Natural killer cell (primary cell): Measurements from ENCODE around the gene S100A4. TPM values are rescaled to one million over a fixed set of nuclear protein-coding genes. Genes with fewer than 3 reads are reported as not detected.

Experiments
- ATAC-seq, 3 donors: fragments of 150-1000 bp in 2 of 3; fragments of 200-7000 bp in 1 of 3; cut with Tn5 transposase; 1 replicate in 1 of 3; 2 replicates in 2 of 3; pipeline ENCODE4 v1.10.0; 2021; ENCODE audit warnings: mild to moderate bottlenecking in 2 of 3, moderate library complexity in 2 of 3
- DNase-seq, 2 donors: peaks; one replicate each; pipeline versions ENCODE4 v3.0.0 to v3.0.0-alpha.2; 2013 to 2021; ENCODE audit warnings: mixed read lengths in 1 of 2
- H3K27ac ChIP-seq: one replicate; pipeline ENCODE4 v1.5.1; 2013; ENCODE audit warnings: mild to moderate bottlenecking, low read length
- H3K27me3 ChIP-seq: one replicate; pipeline ENCODE4 v1.6.1; 2013; ENCODE audit warnings: low read length; ENCODE audit not compliant: control insufficient read depth, insufficient read depth
- H3K36me3 ChIP-seq: one replicate; pipeline ENCODE4 v1.6.1; 2013; ENCODE audit warnings: low read length; ENCODE audit not compliant: control insufficient read depth, insufficient read depth
- H3K4me1 ChIP-seq: one replicate; pipeline ENCODE4 v1.6.1; 2013; ENCODE audit warnings: low read length; ENCODE audit not compliant: control insufficient read depth, insufficient read depth
- H3K4me3 ChIP-seq: one replicate; pipeline ENCODE4 v1.5.1; 2013; ENCODE audit warnings: low read length
- H3K9me3 ChIP-seq: one replicate; pipeline ENCODE4 v1.6.1; 2013; ENCODE audit warnings: low read length; ENCODE audit not compliant: control insufficient read depth, insufficient read depth
- H3K27ac Mint-ChIP-seq, 2 donors: one replicate each; pipeline ENCODE4 v1.8.0; 2022; ENCODE audit warnings: mild to moderate bottlenecking in 2 of 2, mixed read lengths in 2 of 2, moderate library complexity in 1 of 2
- H3K27me3 Mint-ChIP-seq, 2 donors: one replicate each; pipeline ENCODE4 v1.8.0; 2022; ENCODE audit warnings: low read depth in 2 of 2, mixed read lengths in 2 of 2
- H3K36me3 Mint-ChIP-seq: one replicate; pipeline ENCODE4 v1.8.0; 2022; ENCODE audit warnings: mixed read lengths
- H3K4me1 Mint-ChIP-seq, 2 donors: one replicate each; pipeline ENCODE4 v1.8.0; 2022; ENCODE audit warnings: mixed read lengths in 2 of 2
- H3K4me3 Mint-ChIP-seq: one replicate; pipeline ENCODE4 v1.8.0; 2022; ENCODE audit warnings: mild to moderate bottlenecking, moderate library complexity, mixed read lengths
- H3K9me3 Mint-ChIP-seq, 2 donors: one replicate each; pipeline ENCODE4 v1.8.0; 2022; ENCODE audit warnings: mixed read lengths in 2 of 2
- WGBS: methylation state at CpG from one replicate; pipeline ENCODE4 v1.1.7; 2013; ENCODE audit warnings: missing lambda C conversion rate; ENCODE audit not compliant: insufficient coverage; 5-methylcytosine and 5-hydroxymethylcytosine counted together
- intact Hi-C: fragments of 100-400 bp; cut with micrococcal nuclease; formaldehyde crosslinking; loops from one replicate; pipeline ENCODE4 v1.14.2; 2022
- total RNA-seq, 4 donors: library from RNA; stranded (reverse); fragments of 120-200 nt in 1 of 4; gene quantifications; one replicate each; pipeline versions ENCODE4 v1.2.3 to v1.2.4, GENCODE V29; 2013 to 2022
- TF ChIP-seq, protein P1 (sequence below): fragments of 200-600 bp; IDR thresholded peaks from one replicate; pipeline ENCODE4 v1.8.0; 2022; ENCODE audit warnings: antibody characterized with exemption

The S100A4 gene
- total RNA-seq, 3 donors from 2014 or later (not counting 1 experiment from before 2014, with no cell fraction given), result 509 to 689 (median 597) TPM

GRCh38 chr1:153513023-153513422 lies 32.6 kb downstream of the S100A4 start:
- no peaks in the 10 kb centered on the region for H3K27me3 Mint-ChIP-seq
- no peaks in the 10 kb centered on the region for H3K27me3 ChIP-seq
- intact Hi-C loops, result loop anchor here (5.0 kb wide), 1 partner anchor 474 kb away; the partner anchor contains the start of gene RAB13
- no peak for ATAC-seq
- no peaks in the 10 kb centered on the region for H3K9me3 ChIP-seq
- no peak overlapping the region for H3K27ac Mint-ChIP-seq
- H3K4me1 ChIP-seq, result peaks cover 7% of the 10 kb centered on the region
- DNase-seq, result no peak
- peaks cover 0 to 10% of the 10 kb centered on the region in 2 donors for H3K4me1 Mint-ChIP-seq
- no peak overlapping the region for H3K4me3 Mint-ChIP-seq
- H3K36me3 Mint-ChIP-seq, result no peaks in the 10 kb centered on the region
- no peak overlapping the region for H3K4me3 ChIP-seq
- no peaks in the 10 kb centered on the region for H3K36me3 ChIP-seq
- WGBS, result 80% methylated on average over 1 of the region's 3 CpGs
- no peaks in the 10 kb centered on the region for H3K9me3 Mint-ChIP-seq
- TF ChIP-seq, protein P1, sequence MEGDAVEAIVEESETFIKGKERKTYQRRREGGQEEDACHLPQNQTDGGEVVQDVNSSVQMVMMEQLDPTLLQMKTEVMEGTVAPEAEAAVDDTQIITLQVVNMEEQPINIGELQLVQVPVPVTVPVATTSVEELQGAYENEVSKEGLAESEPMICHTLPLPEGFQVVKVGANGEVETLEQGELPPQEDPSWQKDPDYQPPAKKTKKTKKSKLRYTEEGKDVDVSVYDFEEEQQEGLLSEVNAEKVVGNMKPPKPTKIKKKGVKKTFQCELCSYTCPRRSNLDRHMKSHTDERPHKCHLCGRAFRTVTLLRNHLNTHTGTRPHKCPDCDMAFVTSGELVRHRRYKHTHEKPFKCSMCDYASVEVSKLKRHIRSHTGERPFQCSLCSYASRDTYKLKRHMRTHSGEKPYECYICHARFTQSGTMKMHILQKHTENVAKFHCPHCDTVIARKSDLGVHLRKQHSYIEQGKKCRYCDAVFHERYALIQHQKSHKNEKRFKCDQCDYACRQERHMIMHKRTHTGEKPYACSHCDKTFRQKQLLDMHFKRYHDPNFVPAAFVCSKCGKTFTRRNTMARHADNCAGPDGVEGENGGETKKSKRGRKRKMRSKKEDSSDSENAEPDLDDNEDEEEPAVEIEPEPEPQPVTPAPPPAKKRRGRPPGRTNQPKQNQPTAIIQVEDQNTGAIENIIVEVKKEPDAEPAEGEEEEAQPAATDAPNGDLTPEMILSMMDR, result no peak
- H3K27ac ChIP-seq, result no peak overlapping the region

GRCh38 chr1:153510984-153511410 lies 34.6 kb downstream of the S100A4 start:
- intact Hi-C loops, result loop anchor here (1.0 to 5.0 kb wide), 4 partner anchors 57 to 476 kb away; partner anchors contain the start of gene RAB13
- Histone ChIP-seq H3K27me3 (no peaks in the 10 kb centered on the region), H3K36me3 (no peaks in the 10 kb centered on the region), H3K4me3 (no peak overlapping the region), H3K27ac (no peak overlapping the region), H3K9me3 (no peaks in the 10 kb centered on the region), H3K4me1 (peaks cover 7% of the 10 kb centered on the region)
- TF ChIP-seq, protein P1, result peak; percentile 97
- Mint-ChIP-seq H3K36me3 (no peaks in the 10 kb centered on the region), H3K4me3 (no peak overlapping the region), H3K4me1 (peaks cover 0 to 6% of the 10 kb centered on the region in 2 donors), H3K27me3 (no peaks in the 10 kb centered on the region), H3K27ac (no peak overlapping the region), H3K9me3 (no peaks in the 10 kb centered on the region)
- ATAC-seq (peak; percentile 87 to 98 (median 97)), DNase-seq (peak; percentile 72 to 88)
- 1% methylated on average over 7 of the region's 7 CpGs for WGBS

DNA sequence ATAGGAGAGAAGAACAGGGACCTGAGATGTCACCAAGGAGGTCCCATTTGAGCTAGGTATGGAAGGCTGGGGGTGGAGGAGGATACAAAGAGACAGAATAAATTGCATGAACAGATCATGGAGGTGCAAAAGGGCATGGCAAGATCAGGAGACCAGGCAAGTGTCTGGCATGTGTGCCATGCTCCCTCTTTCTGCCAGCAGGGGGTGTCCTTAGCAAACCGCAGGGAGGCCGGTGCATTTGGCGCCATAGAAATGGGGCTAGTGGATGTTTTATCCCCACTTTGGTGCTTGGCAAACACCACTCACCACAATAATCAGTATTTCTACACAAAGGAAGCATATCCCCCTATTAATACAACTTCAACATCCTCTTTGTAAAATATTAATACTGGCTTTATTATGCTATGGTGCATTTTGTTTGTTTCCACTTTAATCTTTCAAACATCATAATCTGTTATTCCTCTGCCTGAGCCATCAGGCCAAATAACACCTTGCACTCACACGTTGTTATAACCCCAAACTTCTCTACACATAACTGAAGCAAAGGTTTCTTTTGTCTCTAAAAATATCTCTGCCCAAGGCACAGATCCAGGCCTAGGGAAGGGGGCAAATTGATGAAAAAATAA lies 35.8 kb downstream of the S100A4 start:
- 70% methylated on average over 2 of the region's 4 CpGs for WGBS
- TF ChIP-seq, protein P1, result peak; percentile 42
- Mint-ChIP-seq H3K36me3 (no peaks in the 10 kb centered on the region), H3K4me1 (peaks cover 0 to 6% of the 10 kb centered on the region in 2 donors), H3K9me3 (no peaks in the 10 kb centered on the region), H3K27me3 (no peaks in the 10 kb centered on the region), H3K27ac (peak overlapping the region in 1 of 2 donors; percentile 9), H3K4me3 (no peak overlapping the region)
- Histone ChIP-seq H3K4me3 (no peak overlapping the region), H3K27me3 (no peaks in the 10 kb centered on the region), H3K4me1 (peaks cover 3% of the 10 kb centered on the region), H3K36me3 (no peaks in the 10 kb centered on the region), H3K9me3 (no peaks in the 10 kb centered on the region), H3K27ac (no peak overlapping the region)
- ATAC-seq, result peak in 2 of 3 donors; percentile 52 to 54
- intact Hi-C loops, result loop anchor here (5.0 kb wide), 1 partner anchor 477 kb away; the partner anchor contains the start of gene RAB13
- DNase-seq, result peak in 1 of 2 donors; percentile 77
